Breast epithelium (tissue), 3 donors: ENCODE results near the gene SPIRE1.

Source experiments
- CTCF ChIP-seq, 3 donors: fragments of 450-650 bp; IDR thresholded peaks; one replicate each; pipeline ENCODE4 v1.5.1; 2016 to 2017; ENCODE audit warnings: antibody characterized with exemption in 3 of 3, mild to moderate bottlenecking in 3 of 3, moderate library complexity in 3 of 3
- POLR2A ChIP-seq: fragments of 450-650 bp; IDR thresholded peaks from one replicate; pipeline ENCODE4 v1.6.1; 2016; ENCODE audit warnings: antibody characterized with exemption, mild to moderate bottlenecking, moderate library complexity
- POLR2AphosphoS5 ChIP-seq, 3 donors: sonication (generic); formaldehyde crosslinking; IDR thresholded peaks; one replicate each; pipeline ENCODE4 v1.6.1; 2017; ENCODE audit warnings: antibody characterized with exemption in 3 of 3

GRCh38 chr18:12702221-12703095, 44.6 kb upstream of the SPIRE1 start, which contains the start of the genes CEP76 and PSMG2:
- TF ChIP-seq CTCF (IDR thresholded peaks at IDR 0.05) (no peak), POLR2A (peak; percentile 58), POLR2AphosphoS5 (IDR thresholded peaks at IDR 0.05) (peak; percentile 9 to 47 (median 25))
